Activated T-helper 1 cell treated with Interleukin-2 at 50 U/mL for 16 hours (primary cell): ENCODE data around the gene TTC4.

Source experiments
- DNase-seq: peaks from one replicate; pipeline ENCODE4 v3.0.0-alpha.2; 2020; ENCODE audit warnings: low read depth

Gene TTC4

DNA sequence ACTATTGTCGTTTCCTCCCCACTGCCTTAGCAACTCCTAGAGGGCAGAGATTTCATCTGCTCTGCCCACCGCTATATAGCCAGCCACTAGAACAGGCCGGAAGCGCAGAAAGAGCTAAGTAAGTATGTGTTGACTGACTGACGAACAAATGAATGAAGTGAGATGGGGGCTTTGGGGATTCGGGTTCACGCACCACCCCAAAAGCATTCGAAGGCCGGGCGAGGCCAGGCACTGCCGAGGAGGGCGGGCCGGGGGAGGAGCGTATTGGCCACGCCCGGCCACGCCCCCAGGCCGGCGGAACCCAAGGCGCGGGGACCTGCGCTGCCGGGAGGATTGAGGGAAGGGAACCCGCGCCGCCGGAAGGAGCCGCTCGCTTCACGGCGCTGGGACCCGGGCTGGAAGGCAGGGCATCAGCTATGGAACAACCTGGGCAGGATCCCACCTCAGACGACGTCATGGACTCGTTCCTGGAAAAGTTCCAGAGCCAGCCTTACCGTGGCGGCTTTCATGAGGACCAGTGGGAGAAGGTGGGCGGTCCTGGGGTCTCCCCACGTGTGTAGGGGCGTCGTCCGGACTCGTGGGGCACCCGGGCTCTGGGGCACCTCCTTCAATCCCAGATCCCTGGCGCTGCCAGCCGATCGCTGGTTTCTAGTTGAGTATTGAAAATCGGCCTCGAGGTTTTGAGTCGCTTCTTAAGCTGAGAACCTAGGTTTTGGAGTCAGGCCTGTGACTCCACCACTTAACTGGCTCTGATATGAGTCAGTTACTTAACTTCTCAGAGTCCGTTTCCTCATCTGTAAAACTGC is at the start of gene TTC4:
Gene TTC4, plus strand, starts transcription at position 369 of the 806 bp plus-strand sequence. Its CDS starts 48 bp downstream, at position 417.
- DNase-seq: peak; percentile 74

DNA sequence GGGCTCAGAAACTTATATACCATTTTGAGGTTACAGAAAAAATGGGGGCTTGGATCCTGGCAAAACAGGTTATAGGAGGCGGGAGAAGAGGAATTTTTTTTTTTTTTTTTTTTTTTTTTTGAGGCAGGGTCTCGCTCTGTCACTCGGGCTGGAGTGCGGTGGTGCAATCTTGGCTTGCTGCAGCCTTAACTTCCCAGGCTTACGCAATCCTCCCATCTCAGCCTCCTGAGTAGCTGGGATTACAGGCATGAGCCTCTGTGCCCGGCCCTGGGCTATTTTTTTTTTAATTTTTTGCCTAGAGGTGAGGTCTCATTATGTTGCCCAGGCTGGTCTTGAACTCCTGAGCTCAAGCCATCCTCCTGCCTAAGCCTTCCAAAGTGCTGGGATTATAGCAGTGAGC is 49.3 kb upstream of the TTC4 start:
- no peak for DNase-seq

- DNase-seq: no peak
Measured at GRCh38 chr1:54667797-54668196, 47.9 kb upstream of the TTC4 start.

DNA sequence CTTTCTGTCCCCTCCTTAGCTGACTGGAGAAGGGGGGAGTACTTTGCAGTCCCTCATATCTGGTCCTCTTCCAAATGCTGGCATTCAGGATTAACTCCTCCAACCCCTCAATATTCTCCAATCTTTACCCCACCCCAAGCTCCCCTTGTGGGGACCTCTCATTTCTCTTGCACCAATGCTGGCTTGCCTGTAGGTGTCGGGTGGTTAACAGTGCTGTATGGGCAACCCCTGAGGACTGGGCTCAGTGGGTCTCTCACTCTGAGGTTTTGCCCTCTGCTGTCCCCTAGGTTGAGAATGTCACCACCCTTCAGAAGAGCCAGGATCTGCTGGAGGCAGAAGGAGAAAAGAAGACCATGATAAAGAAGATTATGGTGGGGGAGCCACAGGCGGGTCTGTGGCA is 47.1 kb upstream of the TTC4 start:
- no peak for DNase-seq

DNA sequence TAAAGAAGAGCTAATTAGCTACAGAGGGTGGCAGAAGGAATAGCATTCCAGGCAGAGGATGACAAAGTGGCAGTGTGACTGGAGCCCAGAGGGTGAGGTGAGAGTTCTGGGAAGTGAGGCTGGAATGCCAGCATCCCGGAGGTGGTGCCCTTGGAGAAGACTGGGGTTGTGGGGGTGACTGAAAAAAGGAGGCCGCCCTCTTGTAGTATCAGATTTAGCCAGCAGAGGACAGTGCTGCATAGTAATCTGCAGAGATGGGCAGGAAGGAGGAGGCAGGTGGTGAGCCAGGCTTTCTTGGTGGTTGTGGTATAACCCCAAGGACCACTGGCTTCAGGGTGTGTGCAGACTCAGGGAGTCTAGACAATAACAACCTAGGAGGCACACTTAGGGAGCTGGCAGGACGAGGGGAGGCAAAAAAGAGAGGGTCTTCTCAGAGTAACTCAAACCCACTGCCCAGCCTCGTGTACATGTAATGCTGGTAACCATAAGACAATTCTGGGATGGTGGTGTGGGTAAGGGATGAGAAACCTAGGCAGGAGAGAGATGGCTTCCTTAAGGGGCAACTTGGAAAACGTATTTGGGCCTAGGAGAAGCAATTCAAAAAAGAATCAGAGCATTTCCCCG is 43.6 kb upstream of the TTC4 start:
- peak; percentile 27 for DNase-seq

DNA sequence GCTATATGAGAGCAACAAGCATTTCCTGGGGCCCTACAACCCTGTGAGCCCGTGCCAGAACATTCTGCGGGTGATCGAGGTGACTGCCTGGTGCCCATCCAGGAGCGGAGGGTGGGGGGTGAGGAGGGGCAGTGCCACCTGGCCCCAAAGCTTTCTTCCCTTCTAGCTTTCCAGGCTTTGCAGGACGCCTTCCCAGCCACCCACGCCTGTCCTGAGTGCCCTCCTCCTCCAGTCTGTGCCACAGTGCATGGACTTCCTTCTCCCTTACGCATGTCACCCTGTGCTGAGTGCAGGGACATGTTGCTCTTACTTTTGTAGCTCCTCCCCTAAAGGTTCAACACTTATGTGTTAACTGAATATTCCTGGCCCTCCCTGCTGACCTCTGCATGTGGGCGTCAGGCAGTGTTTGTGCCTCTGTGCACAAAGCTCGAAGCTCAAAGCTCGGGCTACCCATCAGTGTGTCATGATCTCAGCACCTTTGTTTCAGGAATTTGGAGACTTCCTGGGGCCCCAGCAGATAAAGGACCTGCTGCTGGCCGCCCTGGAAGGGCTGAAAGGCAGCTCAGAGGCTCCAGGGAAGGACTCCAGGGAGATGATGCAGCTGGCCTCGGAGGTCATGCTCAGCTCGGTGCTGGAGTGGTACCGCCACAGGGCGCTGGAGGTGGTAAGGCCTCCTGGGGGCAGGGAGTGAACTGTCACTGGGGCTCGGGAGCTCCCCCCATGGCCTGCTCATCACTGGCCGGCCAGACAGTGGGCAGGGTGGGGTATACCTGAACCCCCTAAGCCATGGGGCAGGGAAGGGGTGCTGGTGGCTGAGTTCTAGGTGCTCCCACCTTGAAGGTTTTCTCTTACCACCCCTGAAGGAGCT is 36.7 kb upstream of the TTC4 start:
- DNase-seq: no peak

GRCh38 chr1:54679706-54680105 is 36.0 kb upstream of the TTC4 start:
- no peak for DNase-seq

DNA sequence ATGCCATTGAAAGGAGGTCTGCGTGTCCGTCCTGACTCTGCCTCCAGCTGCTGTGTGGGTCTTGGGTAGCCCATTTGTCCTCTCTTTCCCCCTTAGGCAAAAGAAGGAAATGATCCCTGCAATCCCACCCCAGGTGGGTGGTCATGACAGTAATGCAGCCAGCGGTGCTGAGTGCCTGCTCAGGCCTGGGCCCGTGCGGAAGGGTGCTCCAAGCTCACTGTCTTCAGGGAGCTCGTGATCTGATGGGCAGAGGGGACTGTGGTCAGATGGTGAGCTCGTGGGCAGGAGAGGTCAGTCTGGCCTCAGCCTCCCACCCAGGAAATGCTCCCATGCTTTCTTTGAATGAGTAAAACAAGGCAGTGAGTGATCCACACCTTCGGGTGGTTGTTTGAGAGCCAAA is 35.3 kb upstream of the TTC4 start:
- DNase-seq: no peak

GRCh38 chr1:54681358-54681757 is 34.3 kb upstream of the TTC4 start:
- no peak for DNase-seq

DNA sequence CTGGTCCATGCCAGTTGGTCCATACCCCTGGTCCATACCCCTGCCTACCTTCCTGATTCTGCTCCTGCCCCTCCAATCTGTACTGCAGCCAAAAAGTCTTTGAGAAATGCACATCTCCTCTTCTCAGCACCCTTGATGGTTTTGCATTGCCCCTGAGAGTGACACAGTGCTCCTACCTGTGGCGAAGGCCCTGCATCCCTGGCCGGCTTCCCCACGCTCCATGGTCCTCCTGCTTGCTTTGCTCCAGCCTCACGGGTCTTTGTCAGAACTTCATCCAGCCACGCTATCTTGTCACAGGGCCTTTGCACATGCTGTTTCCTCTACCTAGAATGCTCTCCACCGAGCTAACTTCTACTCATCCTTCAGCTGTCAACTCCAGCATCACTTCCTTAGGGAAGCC is 32.2 kb upstream of the TTC4 start:
- no peak for DNase-seq

- DNase-seq: no peak
Measured at GRCh38 chr1:54685335-54685905, 30.2 kb upstream of the TTC4 start.

- DNase-seq: no peak
Measured at GRCh38 chr1:54686155-54686554, 29.5 kb upstream of the TTC4 start.

DNA sequence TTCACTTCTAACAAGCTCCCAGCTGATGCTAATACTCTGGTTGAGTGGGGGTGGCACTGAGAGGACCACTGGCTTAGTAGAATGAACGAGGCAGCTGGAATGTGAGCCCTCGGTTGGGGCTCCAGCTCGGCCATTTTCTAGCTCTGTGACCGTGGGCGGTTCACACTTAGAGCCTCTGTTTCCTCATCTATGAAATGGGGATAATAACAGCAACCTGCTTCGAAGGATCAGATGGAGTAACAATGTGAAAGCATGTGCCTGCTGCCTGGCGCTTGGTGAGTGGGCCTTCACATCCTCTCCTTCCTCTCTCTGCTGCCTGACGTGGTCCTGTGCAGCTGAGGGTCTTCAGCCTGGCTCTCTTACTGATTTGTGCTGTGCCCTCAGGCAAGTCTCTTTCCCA is 20.9 kb upstream of the TTC4 start:
- DNase-seq: no peak

DNA sequence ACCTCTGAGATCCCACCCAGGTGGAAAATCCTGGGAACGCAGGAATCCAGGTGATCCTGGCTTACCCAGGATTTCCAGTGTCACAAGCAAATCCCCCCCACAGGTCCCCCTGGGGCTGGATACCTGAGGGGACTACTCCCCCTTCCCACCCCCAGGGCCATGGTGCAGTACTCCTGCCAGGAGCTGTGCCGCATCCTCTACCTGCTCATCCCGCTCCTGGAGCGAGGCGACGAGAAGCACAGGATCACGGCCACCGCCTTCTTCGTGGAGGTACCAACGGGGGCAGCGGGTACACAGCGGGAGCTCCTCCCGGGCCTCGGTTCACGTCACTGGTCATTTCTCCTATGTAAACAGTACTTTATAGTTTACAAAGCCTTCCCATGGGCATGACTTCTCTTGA is 20.4 kb upstream of the TTC4 start:
- DNase-seq: no peak

GRCh38 chr1:54695764-54696163 is 19.9 kb upstream of the TTC4 start:
- DNase-seq: no peak

DNA sequence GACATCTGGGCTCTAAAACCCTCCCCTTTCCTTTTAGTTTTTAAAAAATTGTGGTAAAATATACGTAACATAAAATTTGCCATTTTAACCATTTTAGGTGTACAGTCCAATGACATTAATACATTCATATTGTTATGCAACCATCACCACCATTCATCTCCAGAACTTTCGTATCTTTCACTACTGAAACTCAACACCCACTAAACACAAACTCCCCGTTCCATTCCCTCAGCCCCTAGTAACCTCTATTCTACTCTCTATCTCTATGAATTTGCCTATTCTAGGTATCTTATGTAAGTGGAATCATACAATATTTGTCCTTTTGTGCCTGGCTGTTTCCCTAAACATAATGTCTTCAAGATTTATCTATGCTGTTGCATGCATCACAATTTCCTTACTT is 19.4 kb upstream of the TTC4 start:
- no peak for DNase-seq

DNA sequence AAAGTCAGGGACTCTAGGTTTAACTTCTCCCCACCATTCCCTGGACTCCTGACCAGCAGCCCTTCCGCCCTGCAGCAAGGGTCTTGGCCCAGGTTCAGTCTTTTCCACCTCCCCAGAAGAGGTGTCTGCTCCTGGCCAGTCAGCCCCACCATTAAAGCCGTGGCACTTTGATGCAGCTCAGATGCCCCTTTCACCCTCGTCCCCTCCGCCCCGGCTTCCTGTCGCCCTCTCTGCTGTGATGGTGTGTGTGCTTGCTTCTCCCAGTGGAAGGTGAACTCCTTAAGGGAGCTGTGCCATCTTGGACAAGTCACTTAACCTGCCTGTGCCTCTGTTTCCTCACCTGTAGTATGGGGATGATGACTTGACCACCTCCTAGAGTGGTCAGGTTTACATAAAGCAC is 17.8 kb upstream of the TTC4 start:
- DNase-seq: no peak

- no peak for DNase-seq
Measured at GRCh38 chr1:54698346-54698745, 17.3 kb upstream of the TTC4 start.

GRCh38 chr1:54699936-54700525 is 15.6 kb upstream of the TTC4 start:
- DNase-seq: no peak

GRCh38 chr1:54701066-54701465 is 14.6 kb upstream of the TTC4 start:
- DNase-seq: no peak

GRCh38 chr1:54701996-54702395 is 13.7 kb upstream of the TTC4 start:
- no peak for DNase-seq

DNA sequence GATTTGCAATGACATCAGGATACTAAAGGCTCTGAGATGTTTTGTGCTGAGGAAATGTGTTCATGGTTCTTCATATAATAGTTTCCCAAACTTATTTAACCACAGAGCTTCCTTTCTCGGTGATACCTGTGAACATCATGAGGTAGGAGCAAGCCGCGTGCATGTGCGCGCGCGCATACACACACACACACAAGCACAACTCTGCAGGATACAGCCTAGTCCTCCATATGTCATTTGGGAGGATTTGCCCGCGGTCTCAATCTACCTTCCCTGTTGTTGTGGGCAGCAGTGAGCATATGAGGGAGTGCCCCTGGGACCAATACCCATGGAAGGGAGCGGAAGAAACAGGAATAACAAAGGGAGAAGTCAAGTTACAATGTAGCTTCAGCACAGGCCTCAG is 12.2 kb upstream of the TTC4 start:
- no peak for DNase-seq
